H1 (cell line): ENCODE results near the gene SLC1A1. TPM values are rescaled to one million over a fixed set of nuclear protein-coding genes. Genes with fewer than 3 reads are reported as not detected.

Source experiments
- CTCF ChIA-PET: fragments of 300-600 bp; sonication (Branson Sonifier 250); formaldehyde crosslinking; loops from one replicate; lab custom pipeline; 2021; ENCODE audit not compliant: partially characterized antibody; lab: Charles Lee
- POLR2A ChIA-PET: fragments of 300-600 bp; sonication (Branson Sonifier 250); formaldehyde crosslinking; loops from one replicate; lab custom pipeline; 2021; ENCODE audit warnings: inconsistent platforms; ENCODE audit not compliant: partially characterized antibody; lab: Charles Lee
- DNase-seq, 2 experiments: peaks; one replicate each; pipeline versions ENCODE4 v3.0.0 to v3.0.0-alpha.2; 2010 to 2022; ENCODE audit warnings: low spot score in 2 of 2, low read depth in 1 of 2, mixed read lengths in 1 of 2
- FAIRE-seq: peaks from 2 replicates; lab custom pipeline; 2011; peaks lifted over from hg19 to GRCh38; lab: Jason Lieb, UNC
- H2AFZ ChIP-seq: 2 replicates; pipeline ENCODE4 v1.8.1; 2012; ENCODE audit warnings: low read length, inconsistent platforms
- H2AK5ac ChIP-seq: 2 replicates; pipeline ENCODE4 v1.6.1; 2013; ENCODE audit warnings: low read depth, low read length
- H2BK120ac ChIP-seq: replicated peaks from 2 replicates; pipeline ENCODE3; 2013; ENCODE audit warnings: low read depth, low read length, inconsistent platforms
- H2BK12ac ChIP-seq: 2 replicates; pipeline ENCODE4 v1.6.1; 2013; ENCODE audit warnings: low read depth, low read length
- H2BK15ac ChIP-seq: 2 replicates; pipeline ENCODE4 v1.6.1; 2013; ENCODE audit warnings: low read length
- H2BK20ac ChIP-seq: 2 replicates; pipeline ENCODE4 v1.6.1; 2013; ENCODE audit warnings: low read length
- H2BK5ac ChIP-seq: 2 replicates; pipeline ENCODE4 v1.6.1; 2013; ENCODE audit warnings: low read depth, low read length
- H3K14ac ChIP-seq: 2 replicates; pipeline ENCODE4 v1.6.1; 2013; ENCODE audit warnings: inconsistent platforms; ENCODE audit not compliant: insufficient read length
- H3K18ac ChIP-seq: 2 replicates; pipeline ENCODE4 v1.6.1; 2013; ENCODE audit warnings: low read length; ENCODE audit errors: extremely low read depth
- H3K23ac ChIP-seq: 2 replicates; pipeline ENCODE4 v1.6.1; 2013; ENCODE audit warnings: inconsistent platforms; ENCODE audit not compliant: insufficient read length
- H3K23me2 ChIP-seq: 2 replicates; pipeline ENCODE4 v1.6.1; 2013; ENCODE audit warnings: low read depth, low read length
- H3K27ac ChIP-seq: 2 replicates; pipeline ENCODE4 v1.6.1; 2011; ENCODE audit warnings: low read depth, low read length, inconsistent platforms
- H3K27me3 ChIP-seq, 4 experiments: replicated peaks in 1 of 4; 1 replicate in 1 of 4; 2 replicates in 3 of 4; pipeline versions ENCODE4 v1.6.1 to v1.8.1; 2011 to 2013; ENCODE audit warnings: low read length in 3 of 4, mild to moderate bottlenecking in 3 of 4, inconsistent platforms in 2 of 4, mixed read lengths in 2 of 4, moderate library complexity in 1 of 4; ENCODE audit not compliant: control insufficient read depth in 3 of 4, insufficient read depth in 3 of 4; ENCODE audit errors: extremely low read depth in 1 of 4
- H3K36me3 ChIP-seq, 4 experiments: 2 replicates each; pipeline versions ENCODE4 v1.6.1 to v1.8.1; 2011 to 2013; ENCODE audit warnings: mild to moderate bottlenecking in 4 of 4, low read length in 3 of 4, moderate library complexity in 2 of 4, control low read depth in 1 of 4, inconsistent platforms in 1 of 4; ENCODE audit not compliant: insufficient read depth in 4 of 4, control insufficient read depth in 2 of 4
- H3K4ac ChIP-seq: replicated peaks from 2 replicates; pipeline ENCODE3; 2013; ENCODE audit warnings: low read length, low read depth, mixed read lengths, inconsistent platforms; ENCODE audit not compliant: insufficient read length
- H3K4me1 ChIP-seq, 4 experiments: replicated peaks in 1 of 4; 1 replicate in 1 of 4; 2 replicates in 3 of 4; pipeline versions ENCODE4 v1.6.1 to v1.8.1; 2011 to 2013; ENCODE audit warnings: low read length in 3 of 4, inconsistent platforms in 2 of 4, mixed read lengths in 1 of 4; ENCODE audit not compliant: insufficient read depth in 4 of 4, control insufficient read depth in 3 of 4
- H3K4me2 ChIP-seq, 2 experiments: 2 replicates each; pipeline versions ENCODE4 v1.6.1 to v1.8.1; 2011 to 2013; ENCODE audit warnings: low read depth in 2 of 2, low read length in 2 of 2, control low read depth in 1 of 2, inconsistent platforms in 1 of 2, mild to moderate bottlenecking in 1 of 2; ENCODE audit not compliant: insufficient read depth in 1 of 2
- H3K4me3 ChIP-seq, 4 experiments: fragments of 200-600, 300-600 bp in 1 of 4; sonication (generic), shearing (Covaris generic), sonication (Bioruptor Twin) in 1 of 4; 2 replicates each; pipeline versions ENCODE4 v1.5.1 to v1.8.1; 2011 to 2016; ENCODE audit warnings: low read length in 4 of 4, low read depth in 3 of 4, control low read depth in 2 of 4, inconsistent platforms in 2 of 4, mild to moderate bottlenecking in 2 of 4, mixed read lengths in 1 of 4, moderate library complexity in 1 of 4; ENCODE audit not compliant: insufficient read depth in 2 of 4; ENCODE audit errors: extremely low read depth in 1 of 4
- H3K56ac ChIP-seq: replicated peaks from 2 replicates; pipeline ENCODE3; 2013; ENCODE audit warnings: low read depth, mild to moderate bottlenecking, mixed read lengths, low read length, inconsistent platforms; ENCODE audit not compliant: insufficient read length
- H3K79me1 ChIP-seq: 2 replicates; pipeline ENCODE4 v1.6.1; 2013; ENCODE audit warnings: low read depth, low read length, control low read depth
- H3K79me2 ChIP-seq, 2 experiments: 2 replicates each; pipeline versions ENCODE4 v1.6.1 to v1.8.1; 2012 to 2013; ENCODE audit warnings: low read length in 2 of 2, mild to moderate bottlenecking in 2 of 2, inconsistent platforms in 1 of 2; ENCODE audit not compliant: insufficient read depth in 2 of 2, control insufficient read depth in 1 of 2
- H3K9ac ChIP-seq, 4 experiments: replicated peaks in 1 of 4; 1 replicate in 1 of 4; 2 replicates in 3 of 4; pipeline versions ENCODE4 v1.6.1 to v1.8.1; 2011 to 2013; ENCODE audit warnings: low read depth in 3 of 4, low read length in 3 of 4, control low read depth in 2 of 4, mild to moderate bottlenecking in 2 of 4, moderate library complexity in 2 of 4, inconsistent platforms in 1 of 4; ENCODE audit errors: extremely low read depth in 1 of 4
- H3K9me3 ChIP-seq, 2 experiments: 2 replicates each; pipeline versions ENCODE4 v1.6.1 to v1.8.1; 2012 to 2013; ENCODE audit warnings: mild to moderate bottlenecking in 2 of 2, moderate library complexity in 2 of 2, control low read depth in 1 of 2, inconsistent platforms in 1 of 2, low read depth in 1 of 2, low read length in 1 of 2, mixed read lengths in 1 of 2; ENCODE audit not compliant: insufficient read depth in 2 of 2
- H4K20me1 ChIP-seq, 2 experiments: replicated peaks in 1 of 2; 2 replicates each; pipeline versions ENCODE3 to v1.8.1; 2011 to 2013; ENCODE audit warnings: inconsistent platforms in 2 of 2, low read length in 2 of 2, mild to moderate bottlenecking in 1 of 2; ENCODE audit not compliant: insufficient read depth in 2 of 2, control insufficient read depth in 1 of 2
- H4K5ac ChIP-seq: 2 replicates; pipeline ENCODE4 v1.6.1; 2013; ENCODE audit warnings: low read length, low read depth, mixed read lengths, inconsistent platforms; ENCODE audit not compliant: insufficient read length
- H4K8ac ChIP-seq: 2 replicates; pipeline ENCODE4 v1.8.0; 2013; ENCODE audit warnings: mild to moderate bottlenecking, moderate library complexity, low read length, inconsistent platforms; ENCODE audit not compliant: insufficient read depth; ENCODE audit errors: extremely low read depth
- H4K91ac ChIP-seq: replicated peaks from 2 replicates; pipeline ENCODE3; 2013; ENCODE audit warnings: low read length, mixed read lengths, inconsistent platforms; ENCODE audit not compliant: insufficient read length
- RAD21 ChIP-seq, 2 experiments: IDR thresholded peaks in 1 of 2; conservative IDR thresholded peaks in 1 of 2; 2 replicates each; pipeline ENCODE4 v1.6.1; 2011; ENCODE audit warnings: low read depth in 2 of 2, low read length in 2 of 2, improper control_type of control experiment in 1 of 2, inconsistent platforms in 1 of 2, mild to moderate bottlenecking in 1 of 2, moderate library complexity in 1 of 2
- RNF2 ChIP-seq: fragments of 200-900, 300-1000 bp; sonication (generic); IDR thresholded peaks from 2 replicates; pipeline ENCODE4 v1.7.1; 2016; ENCODE audit warnings: borderline replicate concordance, low read depth, mild to moderate bottlenecking, antibody characterized with exemption, low read length; ENCODE audit not compliant: poor library complexity, severe bottlenecking; ENCODE audit errors: missing control alignments
- SIN3A ChIP-seq, 2 experiments: IDR thresholded peaks in 1 of 2; conservative IDR thresholded peaks in 1 of 2; 2 replicates each; pipeline ENCODE4 v1.6.1; 2011 to 2012; ENCODE audit warnings: low read length in 2 of 2, improper control_type of control experiment in 1 of 2, low read depth in 1 of 2, mild to moderate bottlenecking in 1 of 2
- TCF12 ChIP-seq: IDR thresholded peaks from 2 replicates; pipeline ENCODE4 v1.6.1; 2011; ENCODE audit warnings: low read depth, mild to moderate bottlenecking, low read length
- WGBS, 2 experiments: shearing (Covaris generic) in 1 of 2; methylation state at CpG; one replicate each; pipeline versions ENCODE4 v1.1.6 to v1.1.7; 2013 to 2015; ENCODE audit warnings: low lambda C conversion rate in 2 of 2, mixed read lengths in 2 of 2, inconsistent platforms in 1 of 2, low coverage in 1 of 2, missing lambda C conversion rate in 1 of 2; ENCODE audit not compliant: insufficient replicate concordance in 2 of 2, insufficient coverage in 1 of 2, insufficient read length in 1 of 2; ENCODE audit errors: extremely low coverage in 1 of 2, missing lambda C conversion rate in 1 of 2; 5-methylcytosine and 5-hydroxymethylcytosine counted together
- polyA plus RNA-seq, 7 experiments: library from polyadenylated mRNA; depleted of rRNA in 3 of 7; stranded (reverse) in 5 of 7; unstranded in 2 of 7; fragments of >200 nt in 5 of 7; fragments of 200-250 nt in 2 of 7; gene quantifications; 1 replicate in 5 of 7; 2 replicates in 1 of 7; 4 replicates in 1 of 7; pipeline versions ENCODE4 v1.2.1 to v1.2.3, GENCODE V29; 2011 to 2013; ENCODE audit warnings: missing spikeins in 2 of 7, mixed read lengths in 2 of 7
- total RNA-seq: library from RNA; stranded (reverse); fragmentation: NEBNext Ultra II Directional; extraction: Animal tissue kit (Norgen Biotek cat#: 25700); gene quantifications from 2 replicates; pipeline ENCODE4 v1.2.1, GENCODE V29; 2021

SLC1A1 gene
- total and polyA plus RNA-seq, 2 of the 8 experiments (the other 6 are each of a cell fraction or from before 2014, with no cell fraction given): 4.7 to 11.7 TPM

GRCh38 chr9:4530375-4530774 lies 40.1 kb downstream of the SLC1A1 start:
- no peak overlapping the region for H2BK20ac ChIP-seq
- H3K4me1 ChIP-seq: no peaks in the 10 kb centered on the region; a peak in 1 of 7 replicates
- H3K4me2 ChIP-seq: no peak overlapping the region
- no peaks in the 10 kb centered on the region for H4K20me1 ChIP-seq
- H3K27me3 ChIP-seq: no peaks in the 10 kb centered on the region
- DNase-seq (no peak), FAIRE-seq (no peak)
- no peak overlapping the region for H2BK5ac ChIP-seq
- no peak overlapping the region for H2AK5ac ChIP-seq
- no peak overlapping the region for H3K9ac ChIP-seq
- H3K23ac ChIP-seq: no peak overlapping the region
- H3K23me2 ChIP-seq: no peaks in the 10 kb centered on the region
- no peak overlapping the region for H2BK120ac ChIP-seq
- H2BK15ac ChIP-seq: no peak overlapping the region
- H4K91ac ChIP-seq: no peak overlapping the region
- H3K14ac ChIP-seq: no peak overlapping the region
- no peak overlapping the region for H4K5ac ChIP-seq
- H2BK12ac ChIP-seq: no peak overlapping the region
- POLR2A ChIA-PET: no interaction called here
- no peak overlapping the region for H3K4ac ChIP-seq
- WGBS, 2 experiments: 90% methylated on average over 6 of the region's 6 CpGs; no CpG with 5 or more reads in 1 of the 2 experiments
- no peaks in the 10 kb centered on the region for H3K36me3 ChIP-seq
- no peaks in the 10 kb centered on the region for H3K79me1 ChIP-seq
- no peaks in the 10 kb centered on the region for H3K79me2 ChIP-seq
- H3K56ac ChIP-seq: no peak overlapping the region
- CTCF ChIA-PET: interaction anchor here (1.1 to 1.3 kb wide), 2 partner anchors 18 to 136 kb away, joined by 3 read pairs; partner anchors contain the start of gene SPATA6L
- TF ChIP-seq TCF12 (no peak), SIN3A (conservative IDR thresholded peaks at IDR 0.05 in 1 of 2, IDR thresholded peaks at IDR 0.05 in 1 of 2; ENCODE audit: low read depth in 1 of 2, low read length in 2 of 2) (no peak), RNF2 (no peak), RAD21 (IDR thresholded peaks at IDR 0.05 in 1 of 2, conservative IDR thresholded peaks at IDR 0.05 in 1 of 2; ENCODE audit: low read depth in 2 of 2, low read length in 2 of 2) (no peak)
- no peak overlapping the region for H3K27ac ChIP-seq
- no peak overlapping the region for H4K8ac ChIP-seq
- no peak overlapping the region for H3K18ac ChIP-seq
- no peak overlapping the region for H3K4me3 ChIP-seq
- peaks cover 0 to 4% of the 10 kb centered on the region in 2 experiments; a peak in 2 of 4 replicates for H3K9me3 ChIP-seq
- H2AFZ ChIP-seq: no peak overlapping the region
